H1 (cell line): ENCODE measurements around the gene PDIA5. TPM values are rescaled to one million over a fixed set of nuclear protein-coding genes. Genes with fewer than 3 reads are reported as not detected.

ENCODE experiments used
- CTCF ChIA-PET: fragments of 300-600 bp; sonication (Branson Sonifier 250); formaldehyde crosslinking; loops from one replicate; lab custom pipeline; 2021; ENCODE audit not compliant: partially characterized antibody; lab: Charles Lee
- POLR2A ChIA-PET: fragments of 300-600 bp; sonication (Branson Sonifier 250); formaldehyde crosslinking; loops from one replicate; lab custom pipeline; 2021; ENCODE audit warnings: inconsistent platforms; ENCODE audit not compliant: partially characterized antibody; lab: Charles Lee
- DNase-seq, 2 experiments: peaks; one replicate each; pipeline versions ENCODE4 v3.0.0 to v3.0.0-alpha.2; 2010 to 2022; ENCODE audit warnings: low spot score in 2 of 2, low read depth in 1 of 2, mixed read lengths in 1 of 2
- FAIRE-seq: peaks from 2 replicates; lab custom pipeline; 2011; peaks lifted over from hg19 to GRCh38; lab: Jason Lieb, UNC
- H2AFZ ChIP-seq: 2 replicates; pipeline ENCODE4 v1.8.1; 2012; ENCODE audit warnings: low read length, inconsistent platforms
- H2AK5ac ChIP-seq: 2 replicates; pipeline ENCODE4 v1.6.1; 2013; ENCODE audit warnings: low read depth, low read length
- H2BK120ac ChIP-seq: replicated peaks from 2 replicates; pipeline ENCODE3; 2013; ENCODE audit warnings: low read depth, low read length, inconsistent platforms
- H2BK12ac ChIP-seq: 2 replicates; pipeline ENCODE4 v1.6.1; 2013; ENCODE audit warnings: low read depth, low read length
- H2BK15ac ChIP-seq: 2 replicates; pipeline ENCODE4 v1.6.1; 2013; ENCODE audit warnings: low read length
- H2BK20ac ChIP-seq: 2 replicates; pipeline ENCODE4 v1.6.1; 2013; ENCODE audit warnings: low read length
- H2BK5ac ChIP-seq: 2 replicates; pipeline ENCODE4 v1.6.1; 2013; ENCODE audit warnings: low read depth, low read length
- H3K14ac ChIP-seq: 2 replicates; pipeline ENCODE4 v1.6.1; 2013; ENCODE audit warnings: inconsistent platforms; ENCODE audit not compliant: insufficient read length
- H3K18ac ChIP-seq: 2 replicates; pipeline ENCODE4 v1.6.1; 2013; ENCODE audit warnings: low read length; ENCODE audit errors: extremely low read depth
- H3K23ac ChIP-seq: 2 replicates; pipeline ENCODE4 v1.6.1; 2013; ENCODE audit warnings: inconsistent platforms; ENCODE audit not compliant: insufficient read length
- H3K23me2 ChIP-seq: 2 replicates; pipeline ENCODE4 v1.6.1; 2013; ENCODE audit warnings: low read depth, low read length
- H3K27ac ChIP-seq: 2 replicates; pipeline ENCODE4 v1.6.1; 2011; ENCODE audit warnings: low read depth, low read length, inconsistent platforms
- H3K27me3 ChIP-seq, 4 experiments: replicated peaks in 1 of 4; 1 replicate in 1 of 4; 2 replicates in 3 of 4; pipeline versions ENCODE4 v1.6.1 to v1.8.1; 2011 to 2013; ENCODE audit warnings: low read length in 3 of 4, mild to moderate bottlenecking in 3 of 4, inconsistent platforms in 2 of 4, mixed read lengths in 2 of 4, moderate library complexity in 1 of 4; ENCODE audit not compliant: control insufficient read depth in 3 of 4, insufficient read depth in 3 of 4; ENCODE audit errors: extremely low read depth in 1 of 4
- H3K36me3 ChIP-seq, 4 experiments: 2 replicates each; pipeline versions ENCODE4 v1.6.1 to v1.8.1; 2011 to 2013; ENCODE audit warnings: mild to moderate bottlenecking in 4 of 4, low read length in 3 of 4, moderate library complexity in 2 of 4, control low read depth in 1 of 4, inconsistent platforms in 1 of 4; ENCODE audit not compliant: insufficient read depth in 4 of 4, control insufficient read depth in 2 of 4
- H3K4ac ChIP-seq: replicated peaks from 2 replicates; pipeline ENCODE3; 2013; ENCODE audit warnings: low read length, low read depth, mixed read lengths, inconsistent platforms; ENCODE audit not compliant: insufficient read length
- H3K4me1 ChIP-seq, 4 experiments: replicated peaks in 1 of 4; 1 replicate in 1 of 4; 2 replicates in 3 of 4; pipeline versions ENCODE4 v1.6.1 to v1.8.1; 2011 to 2013; ENCODE audit warnings: low read length in 3 of 4, inconsistent platforms in 2 of 4, mixed read lengths in 1 of 4; ENCODE audit not compliant: insufficient read depth in 4 of 4, control insufficient read depth in 3 of 4
- H3K4me2 ChIP-seq, 2 experiments: 2 replicates each; pipeline versions ENCODE4 v1.6.1 to v1.8.1; 2011 to 2013; ENCODE audit warnings: low read depth in 2 of 2, low read length in 2 of 2, control low read depth in 1 of 2, inconsistent platforms in 1 of 2, mild to moderate bottlenecking in 1 of 2; ENCODE audit not compliant: insufficient read depth in 1 of 2
- H3K4me3 ChIP-seq, 4 experiments: fragments of 200-600, 300-600 bp in 1 of 4; sonication (generic), shearing (Covaris generic), sonication (Bioruptor Twin) in 1 of 4; 2 replicates each; pipeline versions ENCODE4 v1.5.1 to v1.8.1; 2011 to 2016; ENCODE audit warnings: low read length in 4 of 4, low read depth in 3 of 4, control low read depth in 2 of 4, inconsistent platforms in 2 of 4, mild to moderate bottlenecking in 2 of 4, mixed read lengths in 1 of 4, moderate library complexity in 1 of 4; ENCODE audit not compliant: insufficient read depth in 2 of 4; ENCODE audit errors: extremely low read depth in 1 of 4
- H3K56ac ChIP-seq: replicated peaks from 2 replicates; pipeline ENCODE3; 2013; ENCODE audit warnings: low read depth, mild to moderate bottlenecking, mixed read lengths, low read length, inconsistent platforms; ENCODE audit not compliant: insufficient read length
- H3K79me1 ChIP-seq: 2 replicates; pipeline ENCODE4 v1.6.1; 2013; ENCODE audit warnings: low read depth, low read length, control low read depth
- H3K79me2 ChIP-seq, 2 experiments: 2 replicates each; pipeline versions ENCODE4 v1.6.1 to v1.8.1; 2012 to 2013; ENCODE audit warnings: low read length in 2 of 2, mild to moderate bottlenecking in 2 of 2, inconsistent platforms in 1 of 2; ENCODE audit not compliant: insufficient read depth in 2 of 2, control insufficient read depth in 1 of 2
- H3K9ac ChIP-seq, 4 experiments: replicated peaks in 1 of 4; 1 replicate in 1 of 4; 2 replicates in 3 of 4; pipeline versions ENCODE4 v1.6.1 to v1.8.1; 2011 to 2013; ENCODE audit warnings: low read depth in 3 of 4, low read length in 3 of 4, control low read depth in 2 of 4, mild to moderate bottlenecking in 2 of 4, moderate library complexity in 2 of 4, inconsistent platforms in 1 of 4; ENCODE audit errors: extremely low read depth in 1 of 4
- H3K9me3 ChIP-seq, 2 experiments: 2 replicates each; pipeline versions ENCODE4 v1.6.1 to v1.8.1; 2012 to 2013; ENCODE audit warnings: mild to moderate bottlenecking in 2 of 2, moderate library complexity in 2 of 2, control low read depth in 1 of 2, inconsistent platforms in 1 of 2, low read depth in 1 of 2, low read length in 1 of 2, mixed read lengths in 1 of 2; ENCODE audit not compliant: insufficient read depth in 2 of 2
- H4K20me1 ChIP-seq, 2 experiments: replicated peaks in 1 of 2; 2 replicates each; pipeline versions ENCODE3 to v1.8.1; 2011 to 2013; ENCODE audit warnings: inconsistent platforms in 2 of 2, low read length in 2 of 2, mild to moderate bottlenecking in 1 of 2; ENCODE audit not compliant: insufficient read depth in 2 of 2, control insufficient read depth in 1 of 2
- H4K5ac ChIP-seq: 2 replicates; pipeline ENCODE4 v1.6.1; 2013; ENCODE audit warnings: low read length, low read depth, mixed read lengths, inconsistent platforms; ENCODE audit not compliant: insufficient read length
- H4K8ac ChIP-seq: 2 replicates; pipeline ENCODE4 v1.8.0; 2013; ENCODE audit warnings: mild to moderate bottlenecking, moderate library complexity, low read length, inconsistent platforms; ENCODE audit not compliant: insufficient read depth; ENCODE audit errors: extremely low read depth
- H4K91ac ChIP-seq: replicated peaks from 2 replicates; pipeline ENCODE3; 2013; ENCODE audit warnings: low read length, mixed read lengths, inconsistent platforms; ENCODE audit not compliant: insufficient read length
- WGBS, 2 experiments: shearing (Covaris generic) in 1 of 2; methylation state at CpG; one replicate each; pipeline versions ENCODE4 v1.1.6 to v1.1.7; 2013 to 2015; ENCODE audit warnings: low lambda C conversion rate in 2 of 2, mixed read lengths in 2 of 2, inconsistent platforms in 1 of 2, low coverage in 1 of 2, missing lambda C conversion rate in 1 of 2; ENCODE audit not compliant: insufficient replicate concordance in 2 of 2, insufficient coverage in 1 of 2, insufficient read length in 1 of 2; ENCODE audit errors: extremely low coverage in 1 of 2, missing lambda C conversion rate in 1 of 2; 5-methylcytosine and 5-hydroxymethylcytosine counted together
- polyA plus RNA-seq, 7 experiments: library from polyadenylated mRNA; depleted of rRNA in 3 of 7; stranded (reverse) in 5 of 7; unstranded in 2 of 7; fragments of >200 nt in 5 of 7; fragments of 200-250 nt in 2 of 7; gene quantifications; 1 replicate in 5 of 7; 2 replicates in 1 of 7; 4 replicates in 1 of 7; pipeline versions ENCODE4 v1.2.1 to v1.2.3, GENCODE V29; 2011 to 2013; ENCODE audit warnings: missing spikeins in 2 of 7, mixed read lengths in 2 of 7
- total RNA-seq: library from RNA; stranded (reverse); fragmentation: NEBNext Ultra II Directional; extraction: Animal tissue kit (Norgen Biotek cat#: 25700); gene quantifications from 2 replicates; pipeline ENCODE4 v1.2.1, GENCODE V29; 2021

PDIA5 gene
- total and polyA plus RNA-seq, 2 of the 8 experiments (the other 6 are each of a cell fraction or from before 2014, with no cell fraction given): 18.2 to 32.8 TPM

DNA sequence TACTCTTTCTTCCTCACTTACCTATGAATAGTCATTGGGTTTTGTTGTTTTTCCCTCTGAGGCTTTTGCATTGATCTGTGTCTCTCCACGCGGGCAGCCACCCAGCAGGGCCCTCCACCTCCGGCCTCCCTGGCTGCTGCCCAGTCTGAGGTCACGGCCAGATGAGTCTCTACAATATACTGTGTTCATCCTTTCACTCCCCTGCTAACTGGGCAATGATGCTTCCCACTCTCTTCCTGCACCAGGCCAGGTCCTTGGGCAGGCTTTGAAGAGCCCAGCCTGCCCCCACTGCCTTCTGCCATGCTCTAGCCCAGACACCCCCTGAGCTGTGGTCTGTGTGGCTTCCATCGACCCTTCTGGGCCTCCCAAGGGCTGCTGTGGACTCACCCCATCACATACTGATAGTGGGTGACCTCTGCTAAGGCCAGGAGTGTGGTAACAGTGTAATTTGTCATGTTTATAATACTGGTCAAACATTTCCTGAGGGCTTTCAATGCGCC lies 18.0 kb downstream of the PDIA5 start:
- no peak overlapping the region for H4K5ac ChIP-seq
- no peak overlapping the region for H4K91ac ChIP-seq
- H3K4ac ChIP-seq: no peak overlapping the region
- peaks cover 0 to 84% of the 10 kb centered on the region in 2 experiments; a peak in 2 of 4 replicates for H3K79me2 ChIP-seq
- no peak overlapping the region for H2BK5ac ChIP-seq
- ChIA-PET POLR2A (no interaction called here), CTCF (interaction anchor here (0.9 kb wide), 1 partner anchor 29 kb away, joined by 4 read pairs; no protein-coding TSS in a partner anchor)
- no peaks in the 10 kb centered on the region for H3K36me3 ChIP-seq
- no peaks in the 10 kb centered on the region for H3K27me3 ChIP-seq
- peaks cover 5 to 34% (median 19%) of the 10 kb centered on the region in 4 experiments; a peak in 6 of 7 replicates for H3K4me1 ChIP-seq
- no peak overlapping the region for H2BK20ac ChIP-seq
- 73% methylated on average over 6 of the region's 6 CpGs; no CpG with 5 or more reads in 1 of the 2 experiments for WGBS, 2 experiments
- no peak overlapping the region; the same call in 1 of the 2 replicates for H4K8ac ChIP-seq
- H2BK15ac ChIP-seq: no peak overlapping the region
- no peak overlapping the region for H3K4me3 ChIP-seq
- H2BK120ac ChIP-seq: no peak overlapping the region
- no peak overlapping the region for H2AK5ac ChIP-seq
- H2BK12ac ChIP-seq: no peak overlapping the region
- no peaks in the 10 kb centered on the region for H3K23me2 ChIP-seq
- peak overlapping the region in 1 of 2 experiments; percentile 25; a peak in 1 of 4 replicates for H3K4me2 ChIP-seq
- no peak overlapping the region for H3K18ac ChIP-seq
- H4K20me1 ChIP-seq: peaks cover 17 to 24% of the 10 kb centered on the region in 2 experiments
- H3K79me1 ChIP-seq: peaks cover 9% of the 10 kb centered on the region
- H3K14ac ChIP-seq: no peak overlapping the region
- no peak overlapping the region for H3K27ac ChIP-seq
- H2AFZ ChIP-seq: no peak overlapping the region
- no peak overlapping the region for H3K56ac ChIP-seq
- no peaks in the 10 kb centered on the region for H3K9me3 ChIP-seq
- H3K9ac ChIP-seq: no peak overlapping the region
- DNase-seq (no peak), FAIRE-seq (no peak)
- H3K23ac ChIP-seq: no peak overlapping the region
